ENCODE results near the gene EML2. TPM values are rescaled to one million over a fixed set of nuclear protein-coding genes. Genes with fewer than 3 reads are reported as not detected.
A peak's percentile ranks its signal among the peaks of the same experiment; 100 is the strongest.

EML2 gene
- total and polyA plus RNA-seq, 2 experiments from 2014 or later: 13.9 to 17.0 TPM

- peaks cover 19% of the 10 kb centered on the region for H3K4me1 ChIP-seq (ENCODE audit: insufficient read depth)
- H4K20me1 ChIP-seq (ENCODE audit: insufficient read depth, poor library complexity, severe bottlenecking): no peaks in the 10 kb centered on the region
- no peak overlapping the region for H2AFZ ChIP-seq
- H3K79me2 ChIP-seq: peaks cover 55% of the 10 kb centered on the region
- no peak overlapping the region for H3K27ac ChIP-seq
- DNase-seq (ENCODE audit: low spot score): no peak
- H3K27me3 ChIP-seq: no peaks in the 10 kb centered on the region
- H3K9me3 ChIP-seq (ENCODE audit: low read depth): no peaks in the 10 kb centered on the region
- no peaks in the 10 kb centered on the region for H3K36me3 ChIP-seq (replicated peaks; ENCODE audit: insufficient read depth, low read depth)
- H3K9me2 ChIP-seq (replicated peaks; ENCODE audit: insufficient read depth): no peaks in the 10 kb centered on the region
- no peak overlapping the region for H3K4me3 ChIP-seq
- no peak for TF ChIP-seq EZH2phosphoT487 (IDR thresholded peaks at IDR 0.05; ENCODE audit: low read depth, severe bottlenecking, unreplicated experiment)
- TF ChIP-seq, protein P1, sequence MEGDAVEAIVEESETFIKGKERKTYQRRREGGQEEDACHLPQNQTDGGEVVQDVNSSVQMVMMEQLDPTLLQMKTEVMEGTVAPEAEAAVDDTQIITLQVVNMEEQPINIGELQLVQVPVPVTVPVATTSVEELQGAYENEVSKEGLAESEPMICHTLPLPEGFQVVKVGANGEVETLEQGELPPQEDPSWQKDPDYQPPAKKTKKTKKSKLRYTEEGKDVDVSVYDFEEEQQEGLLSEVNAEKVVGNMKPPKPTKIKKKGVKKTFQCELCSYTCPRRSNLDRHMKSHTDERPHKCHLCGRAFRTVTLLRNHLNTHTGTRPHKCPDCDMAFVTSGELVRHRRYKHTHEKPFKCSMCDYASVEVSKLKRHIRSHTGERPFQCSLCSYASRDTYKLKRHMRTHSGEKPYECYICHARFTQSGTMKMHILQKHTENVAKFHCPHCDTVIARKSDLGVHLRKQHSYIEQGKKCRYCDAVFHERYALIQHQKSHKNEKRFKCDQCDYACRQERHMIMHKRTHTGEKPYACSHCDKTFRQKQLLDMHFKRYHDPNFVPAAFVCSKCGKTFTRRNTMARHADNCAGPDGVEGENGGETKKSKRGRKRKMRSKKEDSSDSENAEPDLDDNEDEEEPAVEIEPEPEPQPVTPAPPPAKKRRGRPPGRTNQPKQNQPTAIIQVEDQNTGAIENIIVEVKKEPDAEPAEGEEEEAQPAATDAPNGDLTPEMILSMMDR (IDR thresholded peaks at IDR 0.05; ENCODE audit: poor library complexity): no peak
- TF ChIP-seq EZH2 (IDR thresholded peaks at IDR 0.05; ENCODE audit: borderline replicate concordance): no peak
- 92% methylated on average over 4 of the region's 4 CpGs for whole genome bisulfite sequencing (ENCODE audit: low lambda C conversion rate, missing lambda C conversion rate)
- no peak overlapping the region for H3K4me2 ChIP-seq
Measured at GRCh38 chr19:45574526-45574925, 64.7 kb downstream of the EML2 start.

- DNase-seq (ENCODE audit: low spot score): no peak
- H3K9me3 ChIP-seq (ENCODE audit: low read depth): no peaks in the 10 kb centered on the region
- H3K4me1 ChIP-seq (ENCODE audit: insufficient read depth): peaks cover 6% of the 10 kb centered on the region
- H3K4me3 ChIP-seq: no peak overlapping the region
- no peaks in the 10 kb centered on the region for H3K9me2 ChIP-seq (replicated peaks; ENCODE audit: insufficient read depth)
- H3K4me2 ChIP-seq: no peak overlapping the region
- H2AFZ ChIP-seq: no peak overlapping the region
- TF ChIP-seq EZH2phosphoT487 (IDR thresholded peaks at IDR 0.05; ENCODE audit: low read depth, severe bottlenecking, unreplicated experiment): no peak
- TF ChIP-seq, protein P1 (IDR thresholded peaks at IDR 0.05; ENCODE audit: poor library complexity): no peak
- no peak for TF ChIP-seq EZH2 (IDR thresholded peaks at IDR 0.05; ENCODE audit: borderline replicate concordance)
- H4K20me1 ChIP-seq (ENCODE audit: insufficient read depth, poor library complexity, severe bottlenecking): no peaks in the 10 kb centered on the region
- H3K27ac ChIP-seq: no peak overlapping the region
- H3K36me3 ChIP-seq (replicated peaks; ENCODE audit: insufficient read depth, low read depth): no peaks in the 10 kb centered on the region
- peaks cover 47% of the 10 kb centered on the region for H3K79me2 ChIP-seq
- no peaks in the 10 kb centered on the region for H3K27me3 ChIP-seq
- 92% methylated on average over 8 of the region's 8 CpGs for WGBS (ENCODE audit: low lambda C conversion rate, missing lambda C conversion rate)
Measured at GRCh38 chr19:45571457-45572220, 67.6 kb downstream of the EML2 start.

GRCh38 chr19:45569619-45570421 lies 69.4 kb downstream of the EML2 start:
- Histone ChIP-seq H3K4me2 (no peak overlapping the region), H4K20me1 (ENCODE audit: insufficient read depth, poor library complexity, severe bottlenecking) (no peaks in the 10 kb centered on the region), H3K36me3 (replicated peaks; ENCODE audit: insufficient read depth, low read depth) (no peaks in the 10 kb centered on the region), H3K4me3 (no peak overlapping the region), H2AFZ (no peak overlapping the region), H3K9me3 (ENCODE audit: low read depth) (no peaks in the 10 kb centered on the region), H3K9me2 (replicated peaks; ENCODE audit: insufficient read depth) (no peaks in the 10 kb centered on the region), H3K79me2 (peaks cover 43% of the 10 kb centered on the region), H3K4me1 (ENCODE audit: insufficient read depth) (no peaks in the 10 kb centered on the region), H3K27ac (no peak overlapping the region), H3K27me3 (no peaks in the 10 kb centered on the region)
- peak; percentile 48 for DNase-seq (ENCODE audit: low spot score)
- WGBS (ENCODE audit: low lambda C conversion rate, missing lambda C conversion rate): 54% methylated on average over 15 of the region's 15 CpGs
- TF ChIP-seq EZH2 (IDR thresholded peaks at IDR 0.05; ENCODE audit: borderline replicate concordance): no peak
- no peak for TF ChIP-seq EZH2phosphoT487 (IDR thresholded peaks at IDR 0.05; ENCODE audit: low read depth, severe bottlenecking, unreplicated experiment)
- TF ChIP-seq, protein P1 (IDR thresholded peaks at IDR 0.05; ENCODE audit: poor library complexity): peak; percentile 50

All from hepatocyte (in vitro differentiated cells).